Cardiac muscle cell (in vitro differentiated cells and primary cell): ENCODE data around the gene ACTR3. TPM values are rescaled to one million over a fixed set of nuclear protein-coding genes. Genes with fewer than 3 reads are reported as not detected.
A peak's percentile ranks its signal among the peaks of the same experiment; 100 is the strongest.

ENCODE experiments used
- DNase-seq, 2 donors: peaks; one replicate each; pipeline versions ENCODE4 v3.0.0 to v3.0.0-alpha.2; 2010 to 2017; ENCODE audit warnings: low read depth in 1 of 2, low spot score in 1 of 2
- H3K27ac ChIP-seq: fragments of 200-600 bp; sonication (generic); 2 replicates; pipeline ENCODE4 v1.5.1; 2016
- H3K27me3 ChIP-seq: fragments of 200-600 bp; sonication (generic); 2 replicates; pipeline ENCODE4 v1.6.0; 2016; ENCODE audit warnings: control low read depth
- H3K36me3 ChIP-seq: fragments of 200-600 bp; sonication (generic); 2 replicates; pipeline ENCODE4 v1.5.1; 2016; ENCODE audit warnings: control low read depth
- H3K4me1 ChIP-seq: fragments of 200-600 bp; sonication (generic); 2 replicates; pipeline ENCODE4 v1.8.1; 2017; ENCODE audit warnings: low read depth, mild to moderate bottlenecking, mixed run types
- H3K4me3 ChIP-seq: fragments of 200-600 bp; sonication (generic); 2 replicates; pipeline ENCODE4 v1.5.1; 2016; ENCODE audit warnings: mild to moderate bottlenecking
- H3K9me3 ChIP-seq: fragments of 200-600 bp; sonication (generic); 2 replicates; pipeline ENCODE4 v1.5.1; 2017; ENCODE audit warnings: low read depth, mild to moderate bottlenecking, control low read depth
- polyA plus RNA-seq: library from polyadenylated mRNA; unstranded; fragments of >200 nt; fragmentation: Nextera tagmentation; extraction: Ambion mirVana; gene quantifications from 2 replicates; pipeline ENCODE4 v1.2.1, GENCODE V29; 2016
- total RNA-seq: library from RNA; depleted of rRNA; stranded (reverse); fragments of >200 nt; gene quantifications from 2 replicates; pipeline ENCODE4 v1.2.3, GENCODE V29; 2016
- TF ChIP-seq, protein P1 (sequence below): IDR thresholded peaks from 2 replicates; pipeline ENCODE4 v1.5.1; 2012; ENCODE audit warnings: low read depth, mild to moderate bottlenecking, low read length

Gene ACTR3
- total and polyA plus RNA-seq, 2 experiments from 2014 or later, result 64.5 to 125 TPM

- H3K4me1 ChIP-seq, result no peaks in the 10 kb centered on the region
- no peaks in the 10 kb centered on the region for H3K36me3 ChIP-seq
- H3K27me3 ChIP-seq, result no peaks in the 10 kb centered on the region
- no peak for DNase-seq
- H3K4me3 ChIP-seq, result no peak overlapping the region
- no peaks in the 10 kb centered on the region for H3K9me3 ChIP-seq
- TF ChIP-seq, protein P1, sequence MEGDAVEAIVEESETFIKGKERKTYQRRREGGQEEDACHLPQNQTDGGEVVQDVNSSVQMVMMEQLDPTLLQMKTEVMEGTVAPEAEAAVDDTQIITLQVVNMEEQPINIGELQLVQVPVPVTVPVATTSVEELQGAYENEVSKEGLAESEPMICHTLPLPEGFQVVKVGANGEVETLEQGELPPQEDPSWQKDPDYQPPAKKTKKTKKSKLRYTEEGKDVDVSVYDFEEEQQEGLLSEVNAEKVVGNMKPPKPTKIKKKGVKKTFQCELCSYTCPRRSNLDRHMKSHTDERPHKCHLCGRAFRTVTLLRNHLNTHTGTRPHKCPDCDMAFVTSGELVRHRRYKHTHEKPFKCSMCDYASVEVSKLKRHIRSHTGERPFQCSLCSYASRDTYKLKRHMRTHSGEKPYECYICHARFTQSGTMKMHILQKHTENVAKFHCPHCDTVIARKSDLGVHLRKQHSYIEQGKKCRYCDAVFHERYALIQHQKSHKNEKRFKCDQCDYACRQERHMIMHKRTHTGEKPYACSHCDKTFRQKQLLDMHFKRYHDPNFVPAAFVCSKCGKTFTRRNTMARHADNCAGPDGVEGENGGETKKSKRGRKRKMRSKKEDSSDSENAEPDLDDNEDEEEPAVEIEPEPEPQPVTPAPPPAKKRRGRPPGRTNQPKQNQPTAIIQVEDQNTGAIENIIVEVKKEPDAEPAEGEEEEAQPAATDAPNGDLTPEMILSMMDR, result no peak
- no peak overlapping the region for H3K27ac ChIP-seq
Observed at GRCh38 chr2:113854970-113855740, 34.7 kb upstream of the ACTR3 start.

- Histone ChIP-seq H3K27ac (no peak overlapping the region), H3K4me3 (no peak overlapping the region), H3K27me3 (no peaks in the 10 kb centered on the region), H3K36me3 (no peaks in the 10 kb centered on the region), H3K4me1 (no peaks in the 10 kb centered on the region), H3K9me3 (no peaks in the 10 kb centered on the region)
- TF ChIP-seq, protein P1, result no peak
- no peak for DNase-seq
Observed at GRCh38 chr2:113857464-113857863, 32.4 kb upstream of the ACTR3 start.

DNA sequence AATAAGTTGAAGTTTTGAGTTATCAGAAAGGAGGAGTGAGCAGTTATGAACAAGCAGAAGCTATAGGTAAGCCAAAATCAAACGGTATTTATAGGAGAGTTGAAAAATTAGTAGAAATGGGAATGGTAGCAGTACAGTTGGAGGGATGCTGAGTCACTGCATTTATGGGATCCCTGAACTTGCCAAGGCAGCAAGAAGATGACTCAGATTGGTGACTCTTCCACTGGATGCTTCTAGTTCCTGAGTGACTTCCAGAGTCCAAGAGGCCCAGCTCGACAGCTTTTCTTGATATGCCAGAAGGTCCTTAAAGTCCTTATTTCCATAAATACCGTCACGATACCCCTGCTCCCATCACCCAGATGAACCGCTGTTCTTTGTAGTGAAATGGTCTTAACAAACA lies 31.1 kb upstream of the ACTR3 start:
- no peaks in the 10 kb centered on the region for H3K27me3 ChIP-seq
- no peak overlapping the region for H3K27ac ChIP-seq
- no peak overlapping the region for H3K4me3 ChIP-seq
- H3K36me3 ChIP-seq, result no peaks in the 10 kb centered on the region
- H3K4me1 ChIP-seq, result no peaks in the 10 kb centered on the region
- DNase-seq, result peak in 1 of 2 donors; percentile 66
- TF ChIP-seq, protein P1, result no peak
- H3K9me3 ChIP-seq, result no peaks in the 10 kb centered on the region

GRCh38 chr2:113861740-113862139 lies 28.1 kb upstream of the ACTR3 start:
- Histone ChIP-seq H3K27ac (no peak overlapping the region), H3K27me3 (no peaks in the 10 kb centered on the region), H3K9me3 (no peaks in the 10 kb centered on the region), H3K36me3 (no peaks in the 10 kb centered on the region), H3K4me1 (no peaks in the 10 kb centered on the region), H3K4me3 (no peak overlapping the region)
- no peak for DNase-seq
- TF ChIP-seq, protein P1, result no peak

DNA sequence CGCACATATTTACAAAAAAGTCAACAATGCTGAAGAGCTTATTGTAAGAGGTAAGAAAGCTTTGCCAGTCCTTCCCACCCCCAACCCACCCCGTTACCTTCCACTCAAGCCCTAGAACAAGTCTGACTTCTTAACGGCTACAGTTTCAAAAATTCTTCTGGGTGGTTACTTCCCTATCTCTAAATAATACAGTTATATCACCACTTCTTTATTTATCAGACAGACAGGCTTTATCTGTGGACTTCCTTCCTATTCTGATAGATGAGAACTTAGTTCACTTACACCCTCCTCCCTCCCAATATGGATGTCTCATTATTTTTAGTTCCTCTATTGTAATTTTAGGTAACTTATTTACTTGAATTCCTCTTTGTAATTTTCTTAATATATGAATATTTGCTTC lies 26.7 kb upstream of the ACTR3 start:
- TF ChIP-seq, protein P1, result no peak

More for the DNA sequence above, 26.7 kb upstream of the ACTR3 start:
- Histone ChIP-seq H3K4me3 (no peak overlapping the region), H3K9me3 (no peaks in the 10 kb centered on the region), H3K27me3 (no peaks in the 10 kb centered on the region), H3K4me1 (no peaks in the 10 kb centered on the region), H3K36me3 (no peaks in the 10 kb centered on the region), H3K27ac (no peak overlapping the region)
- no peak for DNase-seq
